Rectal smooth muscle tissue (tissue), 1 donor: Measurements from ENCODE around the gene PPP1CA.

Source experiments
- H3K27ac ChIP-seq: one replicate; pipeline ENCODE4 v1.7.0; 2013; ENCODE audit warnings: low read depth, low read length, inconsistent platforms
- H3K27me3 ChIP-seq: one replicate; pipeline ENCODE4 v1.7.0; 2013; ENCODE audit warnings: low read length; ENCODE audit not compliant: control insufficient read depth, insufficient read depth
- H3K36me3 ChIP-seq: one replicate; pipeline ENCODE4 v1.7.0; 2013; ENCODE audit warnings: low read length; ENCODE audit not compliant: control insufficient read depth, insufficient read depth
- H3K4me1 ChIP-seq: one replicate; pipeline ENCODE4 v1.7.0; 2013; ENCODE audit warnings: low read length; ENCODE audit not compliant: control insufficient read depth, insufficient read depth
- H3K4me3 ChIP-seq: one replicate; pipeline ENCODE4 v1.7.0; 2013; ENCODE audit warnings: low read length
- H3K9ac ChIP-seq: one replicate; pipeline ENCODE4 v1.7.0; 2013; ENCODE audit warnings: low read length

The PPP1CA gene

DNA sequence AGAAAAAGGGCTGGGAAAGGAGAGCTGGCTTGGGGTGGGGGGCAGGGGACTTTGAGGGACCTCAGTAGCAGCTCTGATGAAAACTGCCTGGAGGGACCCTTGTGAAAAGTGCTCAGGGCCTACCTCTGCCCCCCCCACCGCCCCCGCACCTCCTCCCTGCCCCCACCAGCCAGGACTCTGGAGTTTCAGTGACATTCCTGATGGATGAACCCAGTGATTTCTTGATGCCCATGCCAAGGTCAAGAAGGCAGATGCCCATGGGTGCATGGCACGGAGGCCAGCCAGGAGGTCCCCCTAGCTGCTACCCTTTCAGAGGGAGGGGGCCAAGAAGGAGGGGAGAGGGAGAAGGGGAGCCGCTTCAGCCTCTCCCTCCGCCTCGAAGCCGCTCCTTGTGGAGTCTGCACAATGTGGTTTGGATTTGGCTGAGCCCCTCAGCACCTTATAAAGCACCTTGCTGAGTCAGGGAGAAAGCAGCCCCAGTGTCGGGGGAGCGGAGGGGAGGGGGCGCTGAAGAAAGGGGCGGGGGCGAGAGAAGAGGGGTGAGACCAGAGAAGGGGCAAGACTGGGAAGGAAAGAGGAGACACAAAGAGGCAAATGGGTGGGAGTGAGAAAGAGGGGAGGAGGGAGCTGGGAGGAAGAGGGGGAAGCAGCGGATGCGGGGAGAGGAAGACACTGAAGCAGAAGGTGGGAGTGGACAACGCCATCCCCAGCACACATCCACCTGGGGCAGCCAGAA lies 26.2 kb downstream of the PPP1CA start:
- no peaks in the 10 kb centered on the region for H3K36me3 ChIP-seq
- H3K9ac ChIP-seq, result no peak overlapping the region
- no peaks in the 10 kb centered on the region for H3K27me3 ChIP-seq
- H3K4me3 ChIP-seq, result no peak overlapping the region
- H3K27ac ChIP-seq, result no peak overlapping the region
- H3K4me1 ChIP-seq, result peaks cover 23% of the 10 kb centered on the region

DNA sequence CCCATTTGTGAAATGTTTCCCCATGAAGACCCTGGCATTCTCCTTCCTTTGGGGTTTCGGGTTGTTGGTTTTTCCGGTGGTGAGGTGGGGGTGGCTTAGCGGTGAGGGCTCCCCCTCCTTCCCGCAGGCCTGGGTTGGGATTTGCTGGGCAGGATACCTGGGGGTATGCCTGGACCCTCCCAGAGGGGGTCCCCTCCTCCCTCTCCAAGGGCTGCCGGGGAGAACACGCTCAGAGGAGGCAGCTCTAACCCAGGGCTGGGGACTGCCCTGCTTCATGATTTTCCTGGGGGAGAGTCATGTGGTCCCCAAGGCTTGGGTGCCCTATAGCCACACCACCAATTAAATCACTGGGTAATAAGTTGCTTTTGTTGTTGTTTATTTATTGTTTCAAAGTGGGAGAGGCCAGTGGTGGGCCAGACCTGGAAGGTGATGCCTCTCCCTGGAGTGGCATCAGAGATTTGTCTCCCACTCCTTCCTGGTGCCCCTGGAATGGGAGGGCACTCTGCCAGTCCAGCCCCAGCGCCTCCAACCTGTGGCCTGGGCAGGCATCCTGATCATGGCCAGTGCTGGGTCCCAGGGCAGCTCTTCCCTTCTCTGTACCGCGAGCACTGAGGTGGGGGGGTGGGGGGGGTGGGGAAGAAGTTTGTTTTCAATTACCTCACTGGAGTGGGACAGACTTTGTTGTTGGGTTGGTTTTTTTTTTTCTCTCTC lies 26.9 kb downstream of the PPP1CA start:
- no peaks in the 10 kb centered on the region for H3K27me3 ChIP-seq
- peak overlapping the region; percentile 60 for H3K4me3 ChIP-seq
- H3K36me3 ChIP-seq, result no peaks in the 10 kb centered on the region
- no peak overlapping the region for H3K9ac ChIP-seq
- peaks cover 28% of the 10 kb centered on the region for H3K4me1 ChIP-seq
- H3K27ac ChIP-seq, result peak overlapping the region; percentile 88

DNA sequence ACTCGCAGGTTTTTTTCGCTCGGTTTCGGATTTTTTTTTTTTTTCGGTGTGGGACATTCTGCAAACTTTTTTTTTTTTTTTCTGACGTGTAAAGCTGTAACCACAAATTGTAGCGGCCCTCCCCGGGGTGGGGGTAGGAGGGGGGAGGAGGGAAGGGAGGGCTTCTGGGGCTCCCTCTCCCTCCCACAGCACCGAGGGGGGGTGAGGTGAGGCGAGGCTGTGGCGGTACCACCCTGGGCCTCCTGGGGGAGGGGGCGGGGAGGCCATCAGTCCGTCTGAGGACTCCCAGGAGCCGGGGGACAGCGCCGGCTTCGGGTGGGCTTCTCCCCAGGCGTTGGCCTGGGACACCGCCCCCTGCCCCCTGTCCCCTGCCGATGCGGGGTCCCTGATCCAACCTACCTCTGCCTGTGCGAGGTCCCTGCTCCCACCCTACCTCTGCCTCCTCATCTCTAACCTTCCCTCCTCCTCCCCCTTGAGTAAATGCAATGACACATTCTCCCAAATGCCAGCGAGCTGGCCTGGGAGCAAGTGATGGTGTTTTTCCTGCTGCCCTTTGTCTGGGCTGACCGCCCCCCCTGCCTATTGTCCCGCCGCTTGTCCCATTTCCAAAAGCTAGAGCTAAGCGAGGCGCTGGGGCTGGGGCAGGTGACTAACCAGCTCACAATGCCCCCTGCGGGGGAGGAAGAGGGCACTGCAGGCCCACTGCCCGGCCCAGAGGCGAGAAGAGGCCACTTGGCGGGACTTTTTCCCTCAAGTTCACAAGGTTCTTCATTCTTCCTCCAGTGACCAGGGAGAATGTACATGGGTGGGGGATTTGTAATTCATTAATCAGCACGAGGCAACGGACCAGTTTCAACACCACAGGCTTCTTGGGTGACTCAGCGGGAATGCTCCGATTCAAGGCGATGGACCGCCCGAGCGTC lies 27.7 kb downstream of the PPP1CA start:
- Histone ChIP-seq H3K27ac (peak overlapping the region; percentile 88), H3K4me1 (peaks cover 34% of the 10 kb centered on the region)

DNA sequence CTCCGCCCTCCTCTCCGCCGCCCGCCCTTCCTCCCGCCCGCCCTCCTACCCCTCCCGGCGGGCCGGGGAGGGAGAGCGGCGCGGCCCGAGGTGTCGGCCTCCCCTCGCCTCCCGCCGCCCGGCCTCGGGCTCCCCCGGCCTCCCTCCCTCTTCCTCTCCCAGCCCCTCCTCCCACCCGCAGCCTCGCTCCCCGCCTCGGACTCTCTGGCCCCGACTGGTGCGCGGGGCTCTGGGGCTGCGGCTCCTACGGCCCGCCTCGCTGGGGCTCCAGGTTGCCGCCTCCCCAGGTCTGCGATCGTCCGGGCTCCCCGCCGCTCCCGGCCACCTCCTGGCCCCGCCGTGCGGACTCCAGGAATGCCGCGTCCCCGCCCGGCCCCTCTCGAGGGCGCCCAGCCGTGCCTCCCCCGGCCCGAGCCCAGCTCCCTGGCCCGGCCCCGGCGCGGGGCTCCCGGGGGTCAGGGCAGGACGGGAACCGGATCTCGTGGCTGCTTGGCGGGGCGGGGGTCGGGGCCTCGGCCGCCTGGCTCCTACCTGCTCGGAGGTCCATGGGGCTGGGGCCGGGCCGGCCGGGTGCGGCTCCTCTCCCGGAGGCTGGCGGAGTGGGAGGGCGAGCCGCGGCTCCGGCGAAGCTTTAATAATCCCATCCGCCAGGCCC lies 28.5 kb downstream of the PPP1CA start, which contains the start of gene CLCF1:
Gene CLCF1 (minus strand): TSS at position 606 of the 655 bp plus-strand sequence. CDS start 59 bp downstream, at position 547.
- no peaks in the 10 kb centered on the region for H3K27me3 ChIP-seq
- no peaks in the 10 kb centered on the region for H3K36me3 ChIP-seq
- H3K27ac ChIP-seq, result peak within 1 kb of the TSS; percentile 88
- peak within 1 kb of the TSS; percentile 26 for H3K9ac ChIP-seq
- H3K4me3 ChIP-seq, result peak within 1 kb of the TSS; percentile 60
- H3K4me1 ChIP-seq, result peaks cover 35% of the 10 kb centered on the region

More for the DNA sequence above, 27.7 kb downstream of the PPP1CA start:
- Histone ChIP-seq H3K9ac (no peak overlapping the region), H3K4me3 (peak overlapping the region; percentile 60), H3K27me3 (no peaks in the 10 kb centered on the region), H3K36me3 (no peaks in the 10 kb centered on the region)

DNA sequence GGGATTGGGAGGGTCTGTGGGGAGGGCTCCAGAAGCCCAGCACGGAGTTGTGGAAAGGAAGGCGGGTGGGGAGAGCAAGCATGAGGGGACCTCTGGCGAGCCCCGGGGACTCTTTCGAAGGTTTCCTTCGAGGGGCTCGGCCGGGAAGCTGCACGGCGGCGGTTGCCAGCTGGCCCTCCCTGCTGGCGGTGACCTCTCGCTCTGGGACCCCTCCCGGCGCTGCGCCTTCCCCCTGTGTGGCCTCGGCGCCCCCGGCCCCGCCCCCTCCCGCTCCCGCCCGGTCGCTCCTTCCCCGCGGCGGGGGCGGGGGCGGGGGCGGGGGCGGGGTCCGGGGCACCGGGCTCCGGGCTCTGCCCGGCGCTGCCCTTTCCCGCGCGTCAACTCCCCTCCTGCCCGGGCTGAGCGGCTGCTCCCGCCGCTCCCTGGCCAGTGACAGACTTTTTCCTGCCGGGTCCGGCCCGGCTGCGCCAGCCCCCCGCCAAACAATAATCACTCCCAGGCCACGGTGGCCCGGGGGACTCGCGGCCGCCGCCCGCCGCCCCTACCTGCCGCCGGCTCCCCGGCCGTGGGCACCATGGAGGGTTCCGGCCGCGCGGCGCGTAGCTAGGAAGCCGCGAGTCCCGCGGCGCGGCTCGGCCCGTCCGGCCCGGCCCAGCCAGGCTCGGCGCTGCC lies 29.2 kb downstream of the PPP1CA start:
- Histone ChIP-seq H3K27ac (peak overlapping the region; percentile 91), H3K27me3 (no peaks in the 10 kb centered on the region), H3K36me3 (no peaks in the 10 kb centered on the region), H3K4me3 (peak overlapping the region; percentile 60), H3K9ac (peak overlapping the region; percentile 26), H3K4me1 (peaks cover 42% of the 10 kb centered on the region)

DNA sequence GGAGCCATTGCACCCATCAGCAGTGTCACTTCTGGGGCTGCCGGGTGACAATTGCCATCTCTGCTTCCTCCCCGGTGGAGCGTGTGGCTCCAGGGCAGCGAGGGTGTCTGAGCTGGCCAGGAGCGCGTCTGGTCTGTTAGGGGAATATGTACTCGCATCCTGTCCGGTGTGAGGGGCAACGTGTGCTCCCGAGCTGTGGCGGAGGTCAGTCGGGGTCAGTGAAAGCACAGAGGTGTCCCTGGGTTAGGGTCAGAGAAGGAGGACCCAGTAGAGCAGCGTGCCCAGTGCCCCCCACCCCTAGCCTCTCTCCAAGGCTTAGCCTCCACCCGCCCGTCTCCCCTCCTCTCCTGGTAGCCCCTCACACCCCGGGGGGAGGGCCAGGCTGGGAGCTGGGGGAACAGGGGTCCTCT lies 29.7 kb downstream of the PPP1CA start:
- Histone ChIP-seq H3K27ac (peak overlapping the region; percentile 91), H3K4me1 (peaks cover 46% of the 10 kb centered on the region)

DNA sequence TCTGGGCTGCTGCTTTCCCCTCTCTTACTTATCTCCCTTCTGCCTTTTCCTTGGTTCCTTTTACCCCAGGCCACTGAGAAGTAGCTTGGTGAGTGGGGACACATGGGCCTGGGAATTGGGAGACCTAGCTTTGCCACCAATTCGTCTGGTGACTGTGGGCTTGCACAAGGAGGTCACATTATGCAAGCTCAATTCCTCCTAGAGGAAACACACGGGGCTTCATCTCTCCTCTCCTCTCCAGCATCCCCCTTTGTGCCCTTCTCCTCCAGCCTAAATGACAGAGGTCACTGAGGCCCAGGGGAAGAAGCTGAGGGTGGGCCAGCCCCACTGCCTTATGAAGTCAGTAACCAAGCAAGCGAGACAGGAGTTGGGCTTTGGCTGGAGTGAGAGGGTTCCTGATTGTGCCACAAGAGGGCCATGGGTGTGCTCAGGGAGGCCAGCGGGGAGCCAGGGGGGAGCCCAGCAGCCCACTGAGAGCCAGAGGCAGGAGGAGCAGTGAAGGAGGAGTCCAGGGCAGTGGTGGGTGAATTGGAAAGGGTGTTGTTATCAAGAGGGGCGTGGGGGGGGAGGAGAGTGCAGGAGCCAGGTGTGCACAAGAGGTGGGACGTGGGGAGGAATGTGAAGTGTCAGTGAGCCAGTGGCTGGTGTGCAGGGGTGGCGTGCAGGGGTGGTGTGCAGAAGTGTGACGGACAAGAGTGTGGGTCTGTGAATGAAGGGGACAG lies 30.3 kb downstream of the PPP1CA start:
- Histone ChIP-seq H3K4me3 (peak overlapping the region; percentile 60), H3K27ac (peak overlapping the region; percentile 91), H3K36me3 (no peaks in the 10 kb centered on the region), H3K9ac (no peak overlapping the region), H3K4me1 (peaks cover 49% of the 10 kb centered on the region), H3K27me3 (no peaks in the 10 kb centered on the region)

More for the DNA sequence above, 29.7 kb downstream of the PPP1CA start:
- no peaks in the 10 kb centered on the region for H3K36me3 ChIP-seq
- H3K9ac ChIP-seq, result no peak overlapping the region
- H3K27me3 ChIP-seq, result no peaks in the 10 kb centered on the region
- H3K4me3 ChIP-seq, result peak overlapping the region; percentile 60

DNA sequence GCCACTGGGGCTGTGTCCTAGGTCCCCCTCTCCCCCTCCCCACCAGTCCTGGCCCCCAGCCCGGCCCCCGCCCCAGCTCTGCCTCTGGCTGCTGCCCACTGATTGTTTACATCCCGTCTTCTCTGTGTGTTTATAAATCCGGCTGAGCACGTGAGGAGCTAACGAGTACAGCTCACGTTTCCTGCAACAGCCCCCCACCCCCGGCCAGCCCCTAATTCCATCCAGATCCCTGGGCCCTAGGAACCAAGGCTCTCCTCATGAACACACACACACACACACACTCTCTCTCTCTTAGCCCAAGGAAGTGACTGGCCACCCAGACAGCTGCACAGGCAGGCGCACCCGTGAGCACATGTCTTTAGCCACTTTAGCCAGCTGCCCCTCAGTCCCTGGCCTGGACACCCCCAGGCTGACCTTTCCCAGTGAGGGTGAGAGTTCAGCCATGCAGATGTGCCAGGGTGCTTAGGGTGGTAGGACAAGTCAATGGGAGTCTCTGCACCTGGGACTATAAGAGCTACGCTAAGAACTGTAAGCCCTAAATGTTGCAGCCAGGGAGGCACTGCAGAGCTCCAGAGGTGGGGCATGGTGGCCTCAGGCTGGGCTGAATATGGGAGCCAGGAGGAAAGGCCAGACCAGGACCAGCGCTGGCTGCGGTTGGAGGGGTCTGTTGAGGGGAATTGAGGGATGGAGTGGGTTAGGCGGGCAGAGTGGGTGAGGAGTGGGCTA lies 31.1 kb downstream of the PPP1CA start:
- Histone ChIP-seq H3K4me1 (peaks cover 57% of the 10 kb centered on the region), H3K36me3 (no peaks in the 10 kb centered on the region), H3K4me3 (peak overlapping the region; percentile 41), H3K9ac (no peak overlapping the region), H3K27ac (peak overlapping the region; percentile 91), H3K27me3 (no peaks in the 10 kb centered on the region)

DNA sequence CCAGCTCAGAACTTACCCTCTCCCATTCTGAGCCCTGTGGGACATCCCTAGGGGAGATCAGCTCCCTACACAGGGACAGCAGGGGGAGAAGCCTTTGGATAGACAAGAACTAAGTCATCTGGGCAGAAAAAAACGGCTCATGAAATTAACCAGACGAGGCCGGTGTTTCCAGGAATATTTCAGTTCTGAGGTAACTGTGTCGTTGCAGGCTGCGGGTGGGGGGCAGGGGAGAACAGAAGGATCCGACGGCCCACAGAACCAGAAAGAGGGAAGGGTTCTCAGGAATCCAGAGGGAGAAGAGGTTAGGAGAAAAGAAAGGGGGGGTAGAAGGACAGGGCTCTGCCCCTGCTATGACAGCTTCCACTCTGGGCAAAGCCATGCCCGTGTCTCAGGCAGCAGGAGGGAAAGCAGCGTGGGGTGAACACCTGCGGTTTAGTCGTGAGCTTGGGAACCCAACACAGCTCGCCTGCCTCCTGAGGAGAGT lies 31.8 kb downstream of the PPP1CA start:
- Histone ChIP-seq H3K27ac (peak overlapping the region; percentile 91), H3K4me3 (no peak overlapping the region), H3K4me1 (peaks cover 61% of the 10 kb centered on the region), H3K27me3 (no peaks in the 10 kb centered on the region), H3K9ac (no peak overlapping the region), H3K36me3 (no peaks in the 10 kb centered on the region)

DNA sequence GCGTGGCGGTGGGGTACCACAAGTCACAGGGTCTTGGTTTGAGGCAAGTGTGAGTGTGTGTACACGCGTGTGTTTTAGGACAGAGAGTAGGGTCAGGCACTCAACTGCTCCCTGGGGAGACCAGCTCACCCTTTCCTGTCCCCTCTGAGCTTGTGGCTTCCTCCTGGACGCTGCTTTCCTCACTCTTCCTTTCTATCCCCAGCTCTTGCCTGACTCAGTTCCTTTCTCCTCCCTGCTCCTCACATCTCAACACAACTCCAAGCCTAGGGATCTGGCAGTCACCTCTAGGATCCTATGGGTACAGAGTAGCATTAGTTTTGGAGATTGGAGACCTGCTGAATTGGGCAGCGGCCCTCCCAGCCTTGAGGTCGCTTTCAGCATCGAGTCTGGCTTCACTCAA lies 32.4 kb downstream of the PPP1CA start:
- Histone ChIP-seq H3K9ac (no peak overlapping the region), H3K36me3 (peaks cover 2% of the 10 kb centered on the region), H3K4me1 (peaks cover 56% of the 10 kb centered on the region), H3K27ac (peak overlapping the region; percentile 91), H3K4me3 (no peak overlapping the region), H3K27me3 (no peaks in the 10 kb centered on the region)
